Esophagus muscularis mucosa (tissue), 4 donors: ENCODE measurements around the gene PTBP2.

Experiments
- CTCF ChIP-seq, 3 experiments: fragments of 200-600 bp in 2 of 3; fragments of 450-650 bp in 1 of 3; sonication (generic) in 2 of 3; IDR thresholded peaks; one replicate each; pipeline ENCODE4 v1.5.1; 2017 to 2019; ENCODE audit warnings: antibody characterized with exemption in 3 of 3, mild to moderate bottlenecking in 2 of 3, moderate library complexity in 1 of 3
- EP300 ChIP-seq: sonication (generic); formaldehyde crosslinking; IDR thresholded peaks from one replicate; pipeline ENCODE4 v1.6.1; 2017; ENCODE audit warnings: antibody characterized with exemption
- POLR2A ChIP-seq: fragments of 450-650 bp; IDR thresholded peaks from one replicate; pipeline ENCODE4 v1.6.1; 2017; ENCODE audit warnings: antibody characterized with exemption, moderate library complexity, mild to moderate bottlenecking, low read depth
- POLR2AphosphoS5 ChIP-seq, 2 donors: sonication (generic); formaldehyde crosslinking; IDR thresholded peaks; one replicate each; pipeline ENCODE4 v1.6.1; 2017; ENCODE audit warnings: antibody characterized with exemption in 2 of 2

DNA sequence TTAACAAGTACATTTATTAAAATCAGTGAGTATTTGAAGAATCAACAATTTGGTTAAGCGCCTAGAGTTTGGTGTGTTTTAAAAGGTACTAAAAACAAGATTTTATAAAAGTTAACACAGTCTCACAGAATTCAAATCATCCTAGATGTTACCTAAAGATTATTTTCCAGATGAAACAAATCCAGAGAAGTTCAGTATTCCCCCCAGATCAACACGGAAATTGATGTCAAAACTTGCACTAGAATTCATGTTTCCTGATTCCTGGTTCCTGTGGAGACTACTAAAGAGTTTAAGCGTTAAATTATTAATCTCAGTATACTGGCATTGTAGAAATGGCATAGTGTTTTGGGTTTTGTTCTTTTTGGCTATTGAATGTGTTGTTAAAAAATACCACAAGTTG, 1.4 kb downstream of the PTBP2 start:
- TF ChIP-seq CTCF (IDR thresholded peaks at IDR 0.05): no peak
- TF ChIP-seq POLR2A: no peak
- TF ChIP-seq EP300: no peak
- no peak for TF ChIP-seq POLR2AphosphoS5 (IDR thresholded peaks at IDR 0.05)
